GM21786 (cell line): ENCODE results near the gene ADARB1.

ENCODE experiments used
- ATAC-seq: cut with Tn5 transposase; IDR thresholded peaks from one replicate; pipeline ENCODE4 v1.9.1; 2021; ENCODE audit not compliant: unreplicated experiment

ADARB1 gene

DNA sequence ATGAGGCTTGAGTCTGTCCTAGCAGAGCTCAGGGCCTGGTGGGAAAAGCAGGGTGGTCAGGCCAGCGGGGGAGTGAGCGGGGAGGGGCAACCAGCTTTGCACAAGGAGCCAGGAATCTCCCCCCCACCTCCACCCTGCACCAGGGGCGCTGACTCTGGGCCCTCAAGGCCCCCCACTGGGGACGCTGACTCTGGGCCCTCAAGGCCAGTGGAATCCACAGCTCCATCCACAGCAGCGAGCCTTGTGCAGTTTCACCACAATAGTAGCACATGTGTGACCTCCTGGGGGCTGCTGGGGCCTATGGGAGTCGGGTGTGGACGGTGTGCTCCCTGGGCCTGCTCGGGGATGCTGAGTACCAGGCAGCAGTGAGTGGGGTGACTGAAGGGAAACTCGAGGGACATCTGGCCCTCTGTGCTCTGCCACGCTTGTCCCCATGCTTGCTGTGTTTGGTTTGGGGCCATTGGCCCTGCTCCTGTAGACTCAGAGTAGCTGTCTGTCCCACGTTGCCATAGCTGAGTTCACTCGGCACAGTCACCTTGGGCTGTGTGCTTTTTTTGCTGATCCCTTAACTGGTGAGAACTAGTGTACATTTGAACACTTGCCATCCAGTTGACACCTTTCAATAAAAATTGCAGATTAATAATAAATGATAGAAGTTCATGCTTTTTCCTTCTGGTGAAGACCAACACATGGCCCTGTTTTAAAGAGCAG, 89.2 kb downstream of the ADARB1 start:
- ATAC-seq = no peak

DNA sequence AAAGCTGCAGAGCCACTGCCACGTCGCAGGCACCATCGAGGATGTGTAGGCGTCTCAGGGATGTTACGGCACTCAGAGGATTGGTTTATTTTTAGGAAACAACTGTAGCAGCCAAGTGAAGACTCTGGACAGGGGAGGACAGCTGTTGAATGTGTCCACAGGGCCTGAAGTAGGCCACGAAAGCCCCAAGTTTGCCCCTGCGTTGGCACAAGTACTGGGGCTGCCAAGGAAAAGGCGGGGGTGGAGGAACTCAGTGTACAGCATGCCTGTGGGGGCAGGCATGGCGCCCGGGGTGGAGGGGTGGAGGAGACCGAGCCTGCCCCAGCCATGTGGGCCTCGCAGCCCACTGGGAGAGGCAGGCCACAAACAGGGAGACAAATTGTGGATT, 89.7 kb downstream of the ADARB1 start:
- no peak for ATAC-seq

DNA sequence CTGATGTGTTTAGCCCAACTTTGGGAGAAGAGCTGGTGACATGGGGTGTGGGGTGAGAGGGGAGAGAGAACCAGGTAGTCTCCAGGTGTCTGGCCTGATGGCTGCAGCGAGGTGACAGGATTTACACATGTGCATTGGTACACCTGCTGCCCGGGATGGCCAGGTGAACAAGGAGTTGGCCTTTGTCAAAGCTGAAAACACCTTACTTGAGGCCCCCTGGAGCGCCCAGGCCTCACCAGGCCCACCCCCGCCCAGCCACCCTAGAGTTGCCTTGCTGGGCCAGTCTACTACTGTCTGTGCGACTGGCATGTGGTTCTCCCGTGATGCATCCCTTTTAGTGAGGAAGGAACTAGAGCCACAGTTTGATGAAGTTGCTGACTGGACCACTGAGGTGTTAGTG, 90.5 kb downstream of the ADARB1 start:
- no peak for ATAC-seq

DNA sequence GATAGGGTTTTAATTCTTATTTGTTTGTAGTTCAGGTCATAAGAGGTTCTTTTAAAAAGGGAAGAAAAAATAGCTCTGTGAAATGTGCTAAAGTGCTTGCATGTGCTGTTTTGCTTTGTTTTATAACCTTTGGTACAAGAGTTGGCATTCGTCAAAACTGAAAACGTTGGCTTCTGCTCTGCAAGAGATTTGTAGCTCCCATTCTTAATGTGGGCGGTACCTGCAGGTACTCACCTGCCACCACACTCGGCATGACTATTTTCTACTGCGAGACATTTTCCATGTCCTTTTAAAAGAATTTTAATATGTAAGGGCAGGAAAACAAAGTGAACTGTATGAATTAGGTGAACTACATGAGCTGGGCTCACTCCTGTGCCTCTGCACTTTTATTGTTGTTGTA, 92.6 kb downstream of the ADARB1 start:
- ATAC-seq = no peak

DNA sequence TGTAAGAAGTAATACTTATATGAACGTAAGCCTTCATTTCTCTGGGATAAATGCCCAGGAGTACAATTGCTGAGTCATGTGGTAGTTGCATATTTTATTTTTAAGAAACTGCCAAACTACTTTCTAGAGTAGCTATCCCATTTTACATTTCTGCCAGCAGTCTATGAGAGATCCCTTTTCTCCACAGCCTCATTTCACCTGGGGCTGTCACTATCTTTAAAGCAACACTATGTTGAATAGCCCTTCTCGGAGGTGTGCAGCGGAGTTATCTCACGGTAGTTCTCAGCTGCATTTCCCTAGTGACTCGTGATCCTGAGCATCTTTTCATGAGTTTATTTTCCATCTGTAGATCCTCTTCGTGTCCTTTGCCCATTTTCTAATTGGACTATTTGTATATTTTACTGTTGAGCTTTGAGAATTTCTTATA, 93.4 kb downstream of the ADARB1 start:
- ATAC-seq = no peak

DNA sequence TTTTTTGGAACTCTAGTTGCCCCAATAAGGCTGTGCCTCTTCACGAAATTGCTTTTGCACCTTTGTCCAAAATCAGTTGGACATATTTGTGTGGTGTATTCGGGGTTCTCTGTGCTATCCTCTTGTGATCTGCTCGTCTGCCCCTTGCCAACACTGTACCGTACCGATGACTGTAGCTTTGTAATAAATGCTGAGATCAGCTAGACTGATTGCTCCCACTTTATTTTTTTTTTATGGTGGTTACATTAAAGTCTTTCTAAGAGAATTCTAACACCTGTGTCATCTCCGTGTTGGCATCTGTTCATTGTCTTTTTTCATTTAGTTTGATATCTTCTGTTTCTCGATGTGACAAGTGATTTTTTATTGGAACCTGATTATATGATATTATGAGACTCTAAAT, 94.1 kb downstream of the ADARB1 start:
- no peak for ATAC-seq

DNA sequence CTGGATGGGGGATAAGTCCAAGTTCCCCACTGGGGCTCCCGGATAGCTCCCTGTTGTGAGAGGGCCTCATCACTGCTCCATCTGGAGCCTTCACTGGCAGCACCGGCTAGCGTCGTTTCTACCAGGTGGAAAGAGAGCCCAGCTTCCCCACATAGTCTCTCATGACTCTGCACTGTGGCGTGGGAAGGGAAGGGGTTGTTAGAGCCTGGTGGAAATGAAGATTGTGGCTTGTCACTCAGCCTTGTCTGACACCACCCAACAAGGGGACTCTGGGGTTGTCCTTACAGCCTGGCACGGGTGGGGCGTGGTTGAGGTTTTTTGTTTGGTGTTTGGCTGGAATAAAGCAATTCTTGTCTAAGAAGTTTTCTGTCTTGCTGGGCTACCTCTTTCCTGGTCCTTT, 94.6 kb downstream of the ADARB1 start:
- no peak for ATAC-seq

DNA sequence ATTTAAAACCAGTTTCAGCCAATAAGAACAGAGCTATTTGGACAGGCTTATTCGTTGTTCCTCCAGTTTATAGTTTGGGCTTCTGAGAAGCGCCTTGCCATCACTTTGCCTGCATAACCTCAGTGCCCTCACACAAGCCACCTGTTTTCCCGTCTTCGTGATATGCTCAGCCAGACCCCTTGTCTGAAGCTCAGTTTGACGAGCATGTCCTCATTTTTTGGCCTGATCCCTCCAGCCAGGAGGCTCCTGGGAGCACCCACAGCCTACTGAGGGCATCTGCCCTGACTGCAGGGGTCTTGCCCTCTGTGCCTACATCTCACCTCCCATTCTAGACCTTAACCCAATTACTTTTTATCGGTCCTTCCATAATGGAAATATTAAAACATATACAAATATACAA, 95.3 kb downstream of the ADARB1 start:
- ATAC-seq = no peak

DNA sequence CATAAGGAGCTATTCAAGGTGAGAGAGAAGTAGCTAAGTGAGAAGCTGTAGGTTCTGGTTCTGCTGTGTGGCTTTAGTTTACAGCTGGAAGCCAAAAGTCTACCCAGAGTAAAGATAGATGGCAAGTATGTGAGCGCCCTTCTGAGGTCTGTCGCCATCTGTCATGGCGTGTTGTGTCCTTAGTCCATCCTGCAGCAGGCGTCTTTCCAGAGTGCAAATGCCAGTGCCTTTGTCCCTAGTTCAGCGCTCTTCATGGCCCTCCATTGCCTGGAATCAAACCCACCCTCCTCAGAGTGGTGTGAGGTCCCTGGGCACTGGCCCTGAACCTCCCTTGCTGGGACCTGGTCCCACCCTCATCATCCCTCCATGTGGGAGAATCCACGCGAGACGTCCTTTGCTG, 96.6 kb downstream of the ADARB1 start:
- no peak for ATAC-seq

DNA sequence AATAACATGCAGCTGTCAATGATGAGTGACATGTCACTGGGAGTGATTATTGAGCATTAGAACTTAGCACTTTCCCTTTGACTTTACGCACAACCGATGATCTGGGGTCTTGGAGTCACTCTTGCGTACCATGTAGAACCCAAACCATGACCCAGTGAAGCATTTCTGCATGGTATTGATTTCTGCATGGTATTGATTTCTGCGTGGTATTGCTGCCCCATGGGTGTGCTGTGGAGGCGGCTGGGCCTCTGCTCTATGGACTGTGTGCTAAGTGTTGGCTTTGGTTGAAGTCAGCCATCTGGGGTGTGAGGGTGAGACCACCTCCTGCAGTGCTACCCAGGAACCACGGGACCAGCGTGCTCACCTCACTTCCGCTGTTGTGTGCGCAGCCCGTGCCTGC, 98.0 kb downstream of the ADARB1 start:
- no peak for ATAC-seq

DNA sequence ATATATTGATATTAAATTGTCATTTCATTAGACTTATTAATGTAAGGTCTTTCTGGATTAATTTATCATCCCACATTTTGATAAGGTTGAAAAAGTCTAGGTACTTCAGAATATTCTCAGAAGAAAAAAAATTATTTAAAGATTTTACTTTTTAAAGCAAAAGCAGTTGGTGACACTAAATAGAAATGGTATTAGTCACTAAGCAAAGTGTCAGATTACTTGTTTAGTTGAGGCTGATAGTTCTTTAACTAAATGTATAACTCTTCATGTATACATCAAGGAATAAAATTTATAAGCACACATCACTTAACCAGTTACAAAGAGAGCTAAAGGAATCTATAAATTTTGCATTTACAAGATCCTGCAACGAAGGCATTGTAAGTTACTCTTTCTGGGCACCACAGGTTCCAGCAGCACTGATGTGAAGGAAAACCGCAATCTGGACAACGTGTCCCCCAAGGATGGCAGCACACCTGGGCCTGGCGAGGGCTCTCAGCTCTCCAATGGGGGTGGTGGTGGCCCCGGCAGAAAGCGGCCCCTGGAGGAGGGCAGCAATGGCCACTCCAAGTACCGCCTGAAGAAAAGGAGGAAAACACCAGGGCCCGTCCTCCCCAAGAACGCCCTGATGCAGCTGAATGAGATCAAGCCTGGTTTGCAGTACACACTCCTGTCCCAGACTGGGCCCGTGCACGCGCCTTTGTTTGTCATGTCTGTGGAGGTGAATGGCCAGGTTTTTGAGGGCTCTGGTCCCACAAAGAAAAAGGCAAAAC, 101.1 kb downstream of the ADARB1 start:
- ATAC-seq = no peak

DNA sequence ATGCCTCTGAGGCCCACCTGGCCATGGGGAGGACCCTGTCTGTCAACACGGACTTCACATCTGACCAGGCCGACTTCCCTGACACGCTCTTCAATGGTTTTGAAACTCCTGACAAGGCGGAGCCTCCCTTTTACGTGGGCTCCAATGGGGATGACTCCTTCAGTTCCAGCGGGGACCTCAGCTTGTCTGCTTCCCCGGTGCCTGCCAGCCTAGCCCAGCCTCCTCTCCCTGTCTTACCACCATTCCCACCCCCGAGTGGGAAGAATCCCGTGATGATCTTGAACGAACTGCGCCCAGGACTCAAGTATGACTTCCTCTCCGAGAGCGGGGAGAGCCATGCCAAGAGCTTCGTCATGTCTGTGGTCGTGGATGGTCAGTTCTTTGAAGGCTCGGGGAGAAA, 101.8 kb downstream of the ADARB1 start:
- ATAC-seq = no peak

DNA sequence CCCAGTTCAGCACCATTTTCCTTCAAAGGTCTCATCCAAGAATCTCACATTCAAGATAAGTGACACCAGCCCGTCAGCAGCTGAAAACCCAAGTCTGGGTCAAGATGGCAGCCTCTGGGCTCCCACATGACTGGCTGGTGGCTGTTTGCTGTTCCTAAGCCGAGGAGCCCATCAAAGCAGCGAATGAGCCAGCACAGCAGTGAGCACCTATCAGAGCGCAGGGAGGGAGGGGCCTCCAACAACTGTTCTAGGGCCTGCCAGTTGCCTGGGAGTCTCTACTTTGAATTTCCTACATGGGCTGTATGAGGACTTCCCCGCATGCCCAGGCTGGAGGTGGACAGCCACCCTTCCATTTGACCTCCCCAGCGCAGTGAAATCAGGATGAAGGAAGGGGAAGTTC, 102.7 kb downstream of the ADARB1 start:
- no peak for ATAC-seq

DNA sequence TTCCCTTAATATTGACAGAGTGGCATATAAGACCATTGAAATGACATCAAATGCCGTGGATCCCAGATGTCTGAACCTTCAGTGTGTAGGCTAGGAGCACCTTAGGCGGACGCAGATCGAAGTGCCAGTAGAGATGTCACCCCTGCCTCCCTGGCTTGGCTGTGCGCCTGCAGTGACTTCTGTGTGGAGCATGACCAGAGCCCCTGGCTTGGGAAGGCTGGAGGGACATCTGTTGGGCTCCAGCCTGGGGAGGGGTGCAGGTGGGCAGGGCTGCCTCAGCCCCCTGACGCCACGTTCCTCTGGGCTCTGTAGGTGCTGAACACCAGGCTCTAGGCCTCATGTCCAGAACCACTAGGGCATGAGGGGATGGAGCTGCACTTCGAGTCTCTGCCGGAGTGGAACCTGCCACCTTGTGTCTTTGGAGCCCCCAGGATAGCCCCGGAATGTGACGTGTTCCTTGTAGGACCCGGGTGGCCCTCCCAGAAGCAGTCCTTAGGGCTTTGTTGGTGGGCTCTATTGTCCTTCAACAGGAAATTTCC, 103.8 kb downstream of the ADARB1 start:
- ATAC-seq = no peak

DNA sequence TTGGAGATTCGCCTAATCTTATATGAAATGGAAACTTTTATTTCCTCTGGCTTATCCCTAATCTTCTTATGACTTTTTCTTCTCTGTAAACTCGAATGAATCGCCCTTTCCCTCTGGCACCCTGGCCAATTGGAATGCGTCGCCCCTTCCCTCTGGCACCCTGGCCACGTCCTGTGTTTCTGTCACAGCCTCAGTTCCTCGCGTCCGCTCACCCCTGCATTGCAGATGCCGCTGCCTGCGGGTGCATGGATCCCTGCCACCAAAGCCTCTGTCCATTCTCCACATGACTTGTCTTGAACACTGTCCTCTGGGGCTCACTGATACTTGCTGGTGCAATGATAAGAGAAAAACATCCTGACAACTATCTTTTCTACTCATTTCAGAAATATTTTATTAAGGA, 104.6 kb downstream of the ADARB1 start:
- no peak for ATAC-seq

DNA sequence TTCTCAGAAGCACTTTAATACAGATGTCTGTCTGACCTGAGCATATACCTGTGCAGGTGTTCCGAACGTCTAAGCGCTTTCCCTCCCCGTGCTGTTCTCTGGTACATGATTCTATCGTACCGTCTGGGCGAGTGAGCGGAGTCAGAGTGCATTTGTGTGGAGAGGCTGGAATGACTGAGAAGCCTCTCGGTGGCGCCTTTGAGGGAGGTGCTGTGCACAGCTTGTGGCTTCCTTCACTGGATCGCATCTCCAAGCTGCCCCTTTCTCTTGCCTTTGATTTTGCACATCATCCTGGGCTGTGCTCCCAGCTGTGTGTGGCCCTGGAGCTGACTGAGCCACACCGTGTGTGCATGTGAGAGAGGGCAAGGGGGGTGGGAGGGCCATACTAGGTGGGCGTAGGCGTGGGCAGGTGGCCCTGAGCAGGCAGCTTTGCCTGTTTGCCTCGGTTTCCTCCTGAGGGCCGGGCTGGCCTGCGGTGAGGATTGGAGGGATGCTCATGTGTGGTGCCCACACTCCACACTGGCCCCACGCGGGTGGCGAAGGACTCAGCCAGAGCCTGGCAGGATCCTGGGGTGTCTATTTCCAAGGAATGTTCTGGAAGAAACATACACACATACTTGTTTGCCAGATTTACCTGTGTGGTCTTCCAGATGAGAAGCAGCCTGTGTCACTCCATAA, 105.3 kb downstream of the ADARB1 start:
- ATAC-seq = no peak

DNA sequence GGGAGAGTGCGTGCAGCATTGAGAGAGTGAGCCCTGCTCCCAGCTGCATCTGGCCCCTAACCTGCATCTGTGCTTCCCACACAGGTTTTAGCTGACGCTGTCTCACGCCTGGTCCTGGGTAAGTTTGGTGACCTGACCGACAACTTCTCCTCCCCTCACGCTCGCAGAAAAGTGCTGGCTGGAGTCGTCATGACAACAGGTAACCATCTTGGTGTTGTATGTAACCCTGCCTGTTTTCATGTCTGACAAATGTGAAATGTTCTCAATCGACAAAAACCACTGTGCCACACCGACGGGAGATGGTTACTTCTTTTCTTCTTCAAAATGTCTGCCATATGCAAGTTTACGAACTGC, 105.8 kb downstream of the ADARB1 start:
- no peak for ATAC-seq

DNA sequence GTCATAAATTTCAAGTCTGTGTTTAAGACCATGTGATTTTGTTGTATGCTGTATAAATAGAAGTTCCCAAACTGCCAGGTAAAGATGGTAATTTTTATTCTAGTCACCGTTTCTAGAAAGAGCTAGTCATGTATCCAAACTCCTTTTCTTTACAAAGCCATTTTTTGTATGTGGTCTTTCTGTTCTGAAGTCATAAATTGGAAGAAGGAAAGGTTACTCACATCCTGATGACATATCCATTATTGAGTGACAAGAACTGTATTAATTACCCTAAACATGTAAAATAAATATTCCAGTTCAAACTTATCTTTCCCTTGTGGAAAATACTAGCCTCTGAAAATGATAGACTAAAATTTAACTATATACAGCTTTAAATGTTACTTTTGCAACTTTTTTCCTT, 108.6 kb downstream of the ADARB1 start:
- ATAC-seq = no peak

DNA sequence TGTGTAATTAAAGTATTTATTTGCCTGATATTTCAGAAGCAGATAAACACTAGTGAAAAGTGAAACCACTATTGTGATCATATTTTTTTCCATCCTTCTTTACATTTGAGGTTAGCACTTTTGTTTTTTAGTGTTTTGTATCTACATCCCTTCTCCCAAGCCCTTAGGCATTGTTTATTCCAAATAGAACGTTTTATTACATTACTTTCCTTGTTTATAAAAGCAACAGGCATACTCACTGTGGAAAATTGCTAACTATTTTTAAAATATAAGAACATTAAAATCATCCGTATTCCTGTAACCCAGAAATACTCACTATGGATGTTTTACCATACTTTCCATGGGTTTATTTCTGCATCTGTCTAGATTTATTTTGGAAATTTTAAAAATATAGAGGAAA, 109.5 kb downstream of the ADARB1 start:
- no peak for ATAC-seq

DNA sequence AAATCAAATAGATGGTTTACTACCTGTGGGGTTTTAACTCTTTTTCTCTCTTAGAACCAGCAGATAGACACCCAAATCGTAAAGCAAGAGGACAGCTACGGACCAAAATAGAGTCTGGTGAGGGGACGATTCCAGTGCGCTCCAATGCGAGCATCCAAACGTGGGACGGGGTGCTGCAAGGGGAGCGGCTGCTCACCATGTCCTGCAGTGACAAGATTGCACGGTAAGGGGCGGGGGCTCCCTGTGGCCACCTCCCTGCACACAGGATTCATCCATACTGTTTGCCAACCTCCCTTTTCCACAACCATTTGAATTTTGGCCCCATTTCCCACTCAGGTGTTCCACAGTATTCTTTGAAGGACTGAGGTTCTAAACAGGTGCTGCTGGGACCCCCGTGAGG, 110.5 kb downstream of the ADARB1 start:
- ATAC-seq = no peak

DNA sequence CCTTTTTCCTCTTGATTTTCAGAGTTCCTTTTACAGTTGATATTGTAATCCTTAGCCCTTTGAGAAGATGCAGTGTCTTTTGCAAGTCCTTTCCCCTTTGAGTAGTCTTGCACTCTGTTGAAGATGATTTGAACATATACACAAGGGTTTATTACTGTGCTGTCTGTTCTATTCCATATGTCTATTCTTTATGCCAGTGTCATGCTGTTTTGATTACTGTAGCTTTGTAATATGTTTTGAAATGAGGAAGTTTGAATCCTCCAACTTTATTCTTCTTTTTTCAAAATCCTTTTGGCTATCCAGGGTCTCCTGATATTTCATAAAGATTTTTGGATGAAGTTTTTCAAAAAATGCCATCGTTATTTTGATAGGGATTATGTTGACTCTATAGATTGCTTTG, 112.3 kb downstream of the ADARB1 start:
- ATAC-seq = no peak

DNA sequence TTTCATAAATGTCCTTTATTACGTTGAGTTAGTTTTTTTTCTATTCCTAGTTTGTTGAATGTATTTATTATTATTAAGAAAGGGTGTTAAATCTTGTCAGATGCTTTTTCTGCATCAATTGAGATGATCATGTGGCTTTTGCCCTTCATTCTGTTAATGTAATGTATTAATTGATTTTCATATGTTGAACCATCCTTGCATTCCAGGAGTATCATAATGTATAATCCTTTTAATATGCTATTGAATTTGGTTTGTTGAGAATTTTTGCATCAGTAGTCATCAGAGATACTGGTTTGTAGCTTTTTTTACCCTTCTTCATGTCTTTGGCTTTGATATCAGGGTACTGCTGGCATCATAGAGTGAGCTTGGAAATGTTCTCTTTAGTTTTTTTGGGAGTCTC, 113.3 kb downstream of the ADARB1 start:
- ATAC-seq = no peak
